ENCODE data around the gene SOCS4. TPM values are rescaled to one million over a fixed set of nuclear protein-coding genes. Genes with fewer than 3 reads are reported as not detected.
A peak's percentile ranks its signal among the peaks of the same experiment; 100 is the strongest.
"Not testable (repeated sequence)": the region's sequence is repeated elsewhere in the genome, so short reads cannot be mapped to it uniquely, and the experiment has no call there.

SOCS4 gene
- total RNA-seq, 2 experiments from 2014 or later = 26.7 to 36.5 TPM

GRCh38 chr14:55066223-55066622 lies 39.2 kb downstream of the SOCS4 start:
- no peak overlapping the region for H3K4me3 Mint-ChIP-seq
- no peak for ATAC-seq
- H3K4me1 Mint-ChIP-seq (ENCODE audit: low read depth) = peaks cover 3% of the 10 kb centered on the region
- no peak for DNase-seq
- POLR2A ChIA-PET = interaction anchor here (0.6 to 1.5 kb wide), 2 partner anchors 15 to 20 kb away, joined by 4 to 8 read pairs; no protein-coding TSS in a partner anchor
- no peak overlapping the region for H3K27ac Mint-ChIP-seq
- H3K27me3 Mint-ChIP-seq (ENCODE audit: low read depth) = no peaks in the 10 kb centered on the region
- CTCF ChIA-PET = interaction anchor here (1.0 to 2.0 kb wide), 3 partner anchors 15 to 95 kb away, joined by 3 to 18 read pairs (median 5); partner anchors contain the start of gene MAPK1IP1L
- H3K36me3 Mint-ChIP-seq (ENCODE audit: low read depth) = peaks cover 61% of the 10 kb centered on the region
- H3K9me3 Mint-ChIP-seq (ENCODE audit: insufficient read depth) = no peaks in the 10 kb centered on the region

GRCh38 chr14:55070981-55071411 lies 44.0 kb downstream of the SOCS4 start:
- POLR2A ChIA-PET = interaction anchor here (2.8 to 2.9 kb wide), 2 partner anchors 11 to 19 kb away, joined by 9 to 15 read pairs; partner anchors contain the start of gene MAPK1IP1L
- H3K4me3 Mint-ChIP-seq = no peak overlapping the region
- H3K27ac Mint-ChIP-seq = no peak overlapping the region

GRCh38 chr14:55071870-55072640 lies 45.0 kb downstream of the SOCS4 start:
- Mint-ChIP-seq H3K9me3 (ENCODE audit: insufficient read depth) (no peaks in the 10 kb centered on the region), H3K4me3 (no peak overlapping the region), H3K27me3 (ENCODE audit: low read depth) (no peaks in the 10 kb centered on the region), H3K27ac (peak overlapping the region; percentile 57), H3K36me3 (ENCODE audit: low read depth) (peaks cover 17% of the 10 kb centered on the region), H3K4me1 (ENCODE audit: low read depth) (peaks cover 27% of the 10 kb centered on the region)
- ATAC-seq (peak; percentile 65), DNase-seq (no peak)
- ChIA-PET POLR2A (interaction anchor here (0.5 to 2.9 kb wide), 5 partner anchors 12 to 79 kb away, joined by 3 to 15 read pairs (median 3); partner anchors contain the start of gene MAPK1IP1L), CTCF (interaction anchor here (0.8 to 3.3 kb wide), 9 partner anchors 9 to 89 kb away, joined by 3 to 29 read pairs (median 3); partner anchors contain the start of gene MAPK1IP1L)

More at GRCh38 chr14:55070981-55071411, 44.0 kb downstream of the SOCS4 start:
- no peaks in the 10 kb centered on the region for H3K9me3 Mint-ChIP-seq (ENCODE audit: insufficient read depth)
- H3K27me3 Mint-ChIP-seq (ENCODE audit: low read depth) = no peaks in the 10 kb centered on the region
- peaks cover 29% of the 10 kb centered on the region for H3K4me1 Mint-ChIP-seq (ENCODE audit: low read depth)
- DNase-seq (no peak), ATAC-seq (no peak)
- H3K36me3 Mint-ChIP-seq (ENCODE audit: low read depth) = peaks cover 23% of the 10 kb centered on the region
- CTCF ChIA-PET = interaction anchor here (0.6 to 3.3 kb wide), 3 partner anchors 19 to 67 kb away, joined by 3 to 29 read pairs (median 3); partner anchors contain the start of gene MAPK1IP1L

GRCh38 chr14:55073856-55074255 lies 46.8 kb downstream of the SOCS4 start:
- Mint-ChIP-seq H3K27me3 (ENCODE audit: low read depth) (no peaks in the 10 kb centered on the region), H3K9me3 (ENCODE audit: insufficient read depth) (no peaks in the 10 kb centered on the region), H3K36me3 (ENCODE audit: low read depth) (peaks cover 4% of the 10 kb centered on the region), H3K27ac (no peak overlapping the region), H3K4me3 (no peak overlapping the region), H3K4me1 (ENCODE audit: low read depth) (peaks cover 27% of the 10 kb centered on the region)
- DNase-seq = no peak
- POLR2A ChIA-PET = interaction anchor here (2.1 kb wide), 1 partner anchor 23 kb away, joined by 7 read pairs; the partner anchor contains the start of gene MAPK1IP1L
- CTCF ChIA-PET = interaction anchor here (0.5 kb wide), 1 partner anchor 89 kb away, joined by 3 read pairs; no protein-coding TSS in a partner anchor
- ATAC-seq = no peak

- no peaks in the 10 kb centered on the region for H3K9me3 Mint-ChIP-seq (ENCODE audit: insufficient read depth)
- no peak for ATAC-seq
- ChIA-PET CTCF (interaction anchor here (0.6 to 1.0 kb wide), 2 partner anchors 23 to 196 kb away, joined by 3 to 6 read pairs; partner anchors contain the start of gene MAPK1IP1L), POLR2A (interaction anchor here (2.1 kb wide), 1 partner anchor 23 kb away, joined by 7 read pairs; the partner anchor contains the start of gene MAPK1IP1L)
- H3K4me1 Mint-ChIP-seq (ENCODE audit: low read depth) = peaks cover 27% of the 10 kb centered on the region
- no peak for DNase-seq
- H3K4me3 Mint-ChIP-seq = no peak overlapping the region
- H3K27me3 Mint-ChIP-seq (ENCODE audit: low read depth) = no peaks in the 10 kb centered on the region
- H3K36me3 Mint-ChIP-seq (ENCODE audit: low read depth) = peaks cover 3% of the 10 kb centered on the region
- H3K27ac Mint-ChIP-seq = peak overlapping the region; percentile 51
Observed at GRCh38 chr14:55074662-55075061, 47.6 kb downstream of the SOCS4 start.

GRCh38 chr14:55075628-55076175 lies 48.7 kb downstream of the SOCS4 start:
- H3K4me3 Mint-ChIP-seq = no peak overlapping the region
- no peaks in the 10 kb centered on the region for H3K36me3 Mint-ChIP-seq (ENCODE audit: low read depth)
- ChIA-PET POLR2A (interaction anchor here (2.1 kb wide), 1 partner anchor 24 kb away, joined by 7 read pairs; the partner anchor contains the start of gene MAPK1IP1L), CTCF (no interaction called here)
- ATAC-seq (no peak), DNase-seq (no peak)
- H3K27me3 Mint-ChIP-seq (ENCODE audit: low read depth) = no peaks in the 10 kb centered on the region
- peaks cover 27% of the 10 kb centered on the region for H3K4me1 Mint-ChIP-seq (ENCODE audit: low read depth)
- no peak overlapping the region for H3K27ac Mint-ChIP-seq
- H3K9me3 Mint-ChIP-seq (ENCODE audit: insufficient read depth) = no peaks in the 10 kb centered on the region

GRCh38 chr14:55077170-55078151 lies 50.4 kb downstream of the SOCS4 start:
- Mint-ChIP-seq H3K36me3 (ENCODE audit: low read depth) (no peaks in the 10 kb centered on the region), H3K27ac (no peak overlapping the region), H3K27me3 (ENCODE audit: low read depth) (peaks cover 5% of the 10 kb centered on the region), H3K4me3 (no peak overlapping the region), H3K4me1 (ENCODE audit: low read depth) (peaks cover 14% of the 10 kb centered on the region), H3K9me3 (ENCODE audit: insufficient read depth) (no peaks in the 10 kb centered on the region)
- ChIA-PET CTCF (interaction anchor here (0.9 to 2.4 kb wide), 2 partner anchors 26 to 91 kb away, joined by 3 to 11 read pairs; partner anchors contain the start of gene MAPK1IP1L), POLR2A (interaction anchor here (0.8 to 1.4 kb wide), 4 partner anchors 21 to 51 kb away, joined by 3 to 4 read pairs (median 4); partner anchors contain the start of genes MAPK1IP1L, SOCS4 and WDHD1)
- DNase-seq (no peak), ATAC-seq (peak; percentile 51)

- not testable (repeated sequence) for H3K27ac Mint-ChIP-seq; DNase-seq; ATAC-seq; H3K4me1 Mint-ChIP-seq (ENCODE audit: low read depth); H3K9me3 Mint-ChIP-seq (ENCODE audit: insufficient read depth); H3K36me3 Mint-ChIP-seq (ENCODE audit: low read depth); H3K4me3 Mint-ChIP-seq
- H3K27me3 Mint-ChIP-seq (ENCODE audit: low read depth) = peaks cover 13% of the 10 kb centered on the region
- POLR2A ChIA-PET = interaction anchor here (1.8 kb wide), 1 partner anchor 28 kb away, joined by 4 read pairs; the partner anchor contains the start of gene MAPK1IP1L
- CTCF ChIA-PET = interaction anchor here (1.5 to 1.9 kb wide), 4 partner anchors 9 to 81 kb away, joined by 3 to 5 read pairs (median 5); partner anchors contain the start of gene MAPK1IP1L
Observed at GRCh38 chr14:55079961-55080360, 52.9 kb downstream of the SOCS4 start.

- no peak overlapping the region for H3K4me3 Mint-ChIP-seq
- no peaks in the 10 kb centered on the region for H3K9me3 Mint-ChIP-seq (ENCODE audit: insufficient read depth)
- ChIA-PET POLR2A (interaction anchor here (0.6 kb wide), 1 partner anchor 58 kb away, joined by 3 read pairs; the partner anchor contains the start of genes SOCS4 and WDHD1), CTCF (interaction anchor here (0.6 to 1.4 kb wide), 4 partner anchors 33 to 642 kb away, joined by 3 to 7 read pairs (median 4); partner anchors contain the start of gene MAPK1IP1L)
- peaks cover 2% of the 10 kb centered on the region for H3K4me1 Mint-ChIP-seq (ENCODE audit: low read depth)
- ATAC-seq (no peak), DNase-seq (no peak)
- H3K36me3 Mint-ChIP-seq (ENCODE audit: low read depth) = no peaks in the 10 kb centered on the region
- peaks cover 13% of the 10 kb centered on the region for H3K27me3 Mint-ChIP-seq (ENCODE audit: low read depth)
- no peak overlapping the region for H3K27ac Mint-ChIP-seq
Observed at GRCh38 chr14:55084401-55085059, 57.5 kb downstream of the SOCS4 start.

GRCh38 chr14:55085060-55085660 lies 58.1 kb downstream of the SOCS4 start:
- no peak overlapping the region for H3K27ac Mint-ChIP-seq
- no peak for ATAC-seq
- H3K4me3 Mint-ChIP-seq = no peak overlapping the region
- H3K4me1 Mint-ChIP-seq (ENCODE audit: low read depth) = peaks cover 3% of the 10 kb centered on the region
- ChIA-PET POLR2A (interaction anchor here (0.6 kb wide), 1 partner anchor 58 kb away, joined by 3 read pairs; the partner anchor contains the start of genes SOCS4 and WDHD1), CTCF (interaction anchor here (1.1 to 1.4 kb wide), 3 partner anchors 34 to 75 kb away, joined by 3 to 7 read pairs (median 5); partner anchors contain the start of gene MAPK1IP1L)
- H3K27me3 Mint-ChIP-seq (ENCODE audit: low read depth) = peaks cover 13% of the 10 kb centered on the region
- no peaks in the 10 kb centered on the region for H3K9me3 Mint-ChIP-seq (ENCODE audit: insufficient read depth)
- no peaks in the 10 kb centered on the region for H3K36me3 Mint-ChIP-seq (ENCODE audit: low read depth)
- DNase-seq = no peak

Data from activated CD8-positive, alpha-beta T cell treated with anti-CD3 and anti-CD28 coated beads, Interleukin-2, amount 10 ng/mL, durations not matched to agents 7 days and 5 days (primary cell).